D721Med (cell line): ENCODE results near the gene IL17REL.
"Not testable (repeated sequence)": the region's sequence is repeated elsewhere in the genome, so short reads cannot be mapped to it uniquely, and the experiment has no call there.

Source experiments
- DNase-seq: peaks from one replicate; pipeline ENCODE4 v3.0.0; 2011; ENCODE audit warnings: low spot score; ENCODE audit not compliant: insufficient read length
- FAIRE-seq: peaks from 2 replicates; lab custom pipeline; 2011; peaks lifted over from hg19 to GRCh38; lab: Jason Lieb, UNC
- CTCF ChIP-seq: IDR thresholded peaks from 2 replicates; pipeline ENCODE4 v1.5.1; 2012; ENCODE audit warnings: mild to moderate bottlenecking, control low read depth; ENCODE audit not compliant: insufficient read depth; ENCODE audit errors: missing control alignments

Gene IL17REL

GRCh38 chr22:49991167-49991566 lies 21.4 kb downstream of the IL17REL start:
- no peak for TF ChIP-seq CTCF
- DNase-seq (no peak), FAIRE-seq (no peak)

- not testable (repeated sequence) for FAIRE-seq, DNase-seq
Observed at GRCh38 chr22:49989826-49990225, 22.7 kb downstream of the IL17REL start.

GRCh38 chr22:49986325-49986724 lies 26.2 kb downstream of the IL17REL start:
- TF ChIP-seq CTCF: no peak
- no peak for FAIRE-seq
- DNase-seq: no peak

DNA sequence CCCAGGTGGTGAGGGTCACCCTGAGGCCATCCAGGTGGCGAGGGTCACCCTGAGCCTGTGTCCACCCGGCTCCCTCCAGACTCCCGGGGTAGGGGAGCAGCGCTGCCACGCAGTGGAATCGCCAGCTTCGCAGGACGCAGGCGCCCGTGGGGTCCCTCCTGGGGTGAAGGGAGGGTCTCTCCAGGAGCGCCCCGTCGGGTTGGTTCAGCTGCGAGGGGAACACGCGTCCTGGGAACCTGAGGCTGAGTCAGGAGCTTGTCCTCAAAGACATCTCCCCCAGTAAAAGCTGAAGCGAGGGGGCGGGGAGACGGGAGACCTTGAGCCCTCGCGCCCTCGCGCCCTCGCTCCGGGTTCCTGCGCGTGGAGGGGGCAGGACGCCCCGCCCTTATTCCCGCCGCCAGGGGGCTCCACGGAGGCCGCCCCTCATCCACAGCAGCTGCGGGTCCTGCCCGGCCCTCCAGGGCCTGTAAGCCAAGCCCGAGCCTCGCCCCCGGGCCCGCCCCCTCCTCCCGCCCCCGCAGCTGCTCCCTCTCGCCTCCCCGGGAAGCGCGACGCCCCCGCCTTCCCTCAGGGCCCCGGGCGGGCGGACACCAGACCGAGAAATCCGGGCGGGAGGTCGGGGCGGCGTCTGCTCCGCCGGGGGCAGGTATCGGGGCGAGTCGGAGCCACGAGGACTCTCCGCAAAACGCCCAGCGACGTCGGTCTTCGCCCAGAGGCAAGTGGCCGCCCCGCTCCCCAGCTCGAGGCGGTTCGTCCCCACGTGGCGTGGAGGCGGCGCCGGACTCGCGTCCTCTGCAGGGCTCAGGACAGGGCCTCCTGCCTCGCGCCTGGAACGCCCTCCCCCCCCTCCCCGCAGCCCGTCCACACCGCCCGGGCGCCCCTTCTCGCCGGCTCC lies 29.2 kb downstream of the IL17REL start:
- DNase-seq (no peak), FAIRE-seq (no peak)
- peak; percentile 3 for TF ChIP-seq CTCF

DNA sequence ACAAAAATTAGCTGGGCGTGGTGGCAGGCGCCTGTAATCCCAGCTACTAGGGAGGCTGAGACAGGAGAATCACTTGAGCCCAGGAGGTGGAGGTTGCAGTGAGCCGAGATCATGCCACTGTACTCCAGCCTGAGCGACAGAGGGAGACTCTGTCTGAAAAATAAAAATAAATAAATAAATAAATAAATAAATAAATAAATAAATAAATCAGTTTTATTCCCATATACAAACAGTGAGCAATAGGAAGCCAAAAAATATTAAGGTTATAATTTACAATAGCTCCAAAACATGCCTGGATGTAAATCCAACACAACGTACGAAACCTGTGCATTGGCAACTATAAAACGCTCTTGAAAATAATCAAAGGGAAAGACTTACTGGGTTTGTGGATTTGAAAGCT lies 30.8 kb downstream of the IL17REL start:
- FAIRE-seq, DNase-seq: not testable (repeated sequence)

GRCh38 chr22:49979587-49980264 lies 32.8 kb downstream of the IL17REL start:
- TF ChIP-seq CTCF: peak; percentile 33
- FAIRE-seq: no peak

GRCh38 chr22:49977578-49977977 lies 35.0 kb downstream of the IL17REL start:
- FAIRE-seq: no peak

More at GRCh38 chr22:49979587-49980264, 32.8 kb downstream of the IL17REL start:
- no peak for DNase-seq

More at GRCh38 chr22:49977578-49977977, 35.0 kb downstream of the IL17REL start:
- TF ChIP-seq CTCF: no peak
- DNase-seq: no peak
